HG03378 (cell line): ENCODE measurements around the gene SLC30A7.

Experiments used
- ATAC-seq: cut with Tn5 transposase; IDR thresholded peaks from one replicate; pipeline ENCODE4 v1.9.1; 2021; ENCODE audit warnings: mild to moderate bottlenecking, moderate library complexity; ENCODE audit not compliant: unreplicated experiment

SLC30A7 gene

GRCh38 chr1:100969327-100969726 is 73.4 kb downstream of the SLC30A7 start:
- ATAC-seq: no peak

DNA sequence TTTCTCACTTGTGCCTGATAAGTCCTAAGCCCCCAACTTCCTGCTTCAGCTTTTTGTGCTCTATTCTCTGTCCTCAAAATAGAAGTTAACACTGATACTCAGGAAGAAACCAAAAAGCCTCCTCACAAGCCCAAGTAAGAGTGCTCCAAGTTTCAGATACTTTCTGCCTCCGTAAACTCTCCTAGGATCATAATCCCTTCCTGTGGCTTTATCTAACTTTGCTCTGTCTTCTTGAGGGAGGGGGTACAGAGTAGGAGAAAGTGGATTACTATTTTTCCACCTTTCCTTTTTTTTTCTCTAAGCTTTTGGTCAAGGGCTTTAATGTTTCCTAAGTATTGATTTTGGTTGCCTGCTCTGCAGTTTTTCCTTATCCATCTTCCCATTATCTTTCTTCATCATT is 75.1 kb downstream of the SLC30A7 start:
- no peak for ATAC-seq

- no peak for ATAC-seq
These were observed 76.3 kb downstream of the SLC30A7 start for GRCh38 chr1:100972185-100972584.

- ATAC-seq: no peak
These were observed 81.0 kb downstream of the SLC30A7 start for GRCh38 chr1:100976936-100977335.

GRCh38 chr1:100979631-100980030 is 83.7 kb downstream of the SLC30A7 start:
- ATAC-seq: no peak

DNA sequence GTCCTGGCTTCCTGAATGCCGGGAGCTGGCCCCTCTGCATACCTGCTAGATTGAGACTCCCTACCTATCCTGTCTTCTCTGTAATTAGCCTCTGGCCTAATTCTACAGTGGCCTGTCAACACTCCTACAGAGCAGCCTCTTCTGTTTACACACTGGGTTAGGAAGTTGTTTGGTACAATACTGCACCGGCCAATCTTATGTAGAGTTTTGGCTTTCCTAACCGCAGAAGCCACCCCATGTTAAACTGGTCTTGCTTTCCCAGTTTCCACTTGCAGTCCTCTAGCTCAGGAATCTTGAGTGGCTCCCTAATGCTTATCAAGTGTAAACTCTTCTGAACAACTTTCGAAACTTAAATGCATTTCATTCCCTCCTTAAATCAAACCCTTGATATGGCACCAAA is 86.9 kb downstream of the SLC30A7 start:
- ATAC-seq: no peak

DNA sequence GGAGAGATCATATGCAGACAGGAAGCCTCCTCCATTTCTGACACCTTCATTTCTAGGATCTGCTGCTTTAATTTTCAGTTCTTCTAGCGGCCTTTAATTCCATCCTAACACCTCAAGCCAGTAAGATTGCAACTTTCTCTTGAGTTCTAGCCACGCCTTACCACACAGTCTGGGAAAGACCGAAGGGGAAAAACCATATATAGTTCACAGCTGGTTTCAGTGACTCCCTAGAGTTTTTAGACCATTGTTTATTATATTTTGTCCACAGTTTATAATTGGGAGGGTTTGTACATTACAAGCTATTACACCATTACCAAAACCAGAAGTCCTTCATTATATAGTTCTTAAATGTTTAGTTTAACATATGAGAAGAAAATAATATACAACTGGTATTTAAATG is 92.2 kb downstream of the SLC30A7 start:
- ATAC-seq: no peak

DNA sequence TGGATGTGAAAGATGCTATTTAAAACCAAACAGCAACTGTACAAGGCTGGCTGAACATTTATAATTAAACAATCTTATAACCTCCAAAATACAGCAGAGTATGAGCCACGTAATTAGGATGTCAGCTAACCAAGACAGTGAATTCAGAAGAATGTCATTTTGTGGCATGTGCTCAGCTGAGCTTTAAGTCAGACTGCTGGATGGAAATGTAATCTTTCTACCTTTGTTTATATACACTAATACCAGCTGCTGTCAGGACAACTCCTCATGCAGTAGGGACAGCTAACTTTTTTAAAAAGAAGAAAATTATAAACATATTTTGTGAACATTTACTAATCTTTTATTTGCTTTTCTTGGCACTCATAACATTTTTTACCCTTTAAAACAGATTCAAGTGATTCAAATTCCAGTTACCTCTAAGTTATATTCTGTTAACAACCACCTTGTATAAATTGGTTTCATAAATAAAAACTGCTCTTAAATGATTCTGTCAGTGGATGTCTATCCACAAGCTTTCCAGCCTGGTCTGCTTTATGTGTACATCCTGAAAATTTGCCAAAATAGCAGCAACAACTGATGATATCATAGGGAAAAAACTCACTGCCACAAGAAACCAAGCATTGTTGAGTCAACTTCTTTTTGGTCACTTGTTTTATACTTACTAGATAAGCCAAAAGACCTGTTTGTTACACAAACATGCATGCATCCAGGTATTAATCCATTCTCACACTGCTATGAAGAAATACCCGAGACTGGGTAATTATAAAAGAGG is 93.6 kb downstream of the SLC30A7 start:
- no peak for ATAC-seq

GRCh38 chr1:100995198-100995988 is 99.5 kb downstream of the SLC30A7 start:
- ATAC-seq: no peak

DNA sequence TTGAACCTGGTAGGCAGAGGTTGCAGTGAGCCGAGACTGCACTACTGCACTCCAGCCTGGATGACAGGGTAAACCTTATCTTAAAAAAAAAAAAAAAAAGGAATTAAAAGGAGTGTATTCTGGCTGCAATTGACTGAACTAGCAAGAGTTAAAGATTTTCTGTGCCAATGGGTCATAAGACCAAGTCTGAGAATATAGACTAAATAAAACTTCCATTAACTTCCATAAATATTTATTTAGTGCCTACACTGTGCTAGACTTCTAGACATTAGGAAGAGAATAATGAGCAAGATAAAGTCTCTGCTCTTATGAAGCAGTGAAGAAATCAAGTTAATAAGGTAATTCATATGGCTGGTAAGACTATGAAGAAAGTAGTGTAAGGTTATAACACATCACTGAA is 102.5 kb downstream of the SLC30A7 start:
- ATAC-seq: no peak

DNA sequence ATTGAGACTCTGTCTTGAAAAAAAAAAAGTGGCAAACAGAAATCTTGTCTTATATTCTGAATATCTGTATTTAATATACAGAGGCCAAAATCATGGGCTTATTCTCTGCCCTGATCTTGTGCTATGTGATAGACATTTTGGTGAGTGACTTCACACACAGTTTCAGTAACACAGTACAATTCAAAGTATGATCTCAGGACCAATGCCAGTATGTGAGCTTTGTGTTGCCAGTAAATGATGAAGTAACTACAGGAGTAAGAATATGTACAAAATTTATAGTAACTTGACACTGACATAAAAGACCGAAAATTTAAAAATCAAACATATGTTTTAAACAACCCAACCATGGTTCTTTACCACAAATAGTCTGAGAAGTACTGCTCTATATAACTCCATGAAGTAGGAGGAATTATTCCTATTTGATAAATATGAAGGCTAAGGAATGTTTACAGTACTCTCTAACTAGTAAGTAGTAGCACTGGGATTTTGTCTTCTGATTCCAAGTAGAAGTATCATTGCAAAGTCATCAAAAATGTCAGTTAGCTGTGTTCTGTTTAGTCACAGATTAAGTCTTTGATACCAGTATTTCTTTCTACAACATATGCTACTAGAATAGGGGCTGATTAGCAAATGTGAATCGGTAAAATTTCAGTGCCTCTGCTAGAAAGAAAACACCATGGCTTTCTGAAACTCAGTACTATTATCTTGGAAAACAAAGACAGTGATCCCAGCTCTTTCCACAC is 104.4 kb downstream of the SLC30A7 start:
- no peak for ATAC-seq

DNA sequence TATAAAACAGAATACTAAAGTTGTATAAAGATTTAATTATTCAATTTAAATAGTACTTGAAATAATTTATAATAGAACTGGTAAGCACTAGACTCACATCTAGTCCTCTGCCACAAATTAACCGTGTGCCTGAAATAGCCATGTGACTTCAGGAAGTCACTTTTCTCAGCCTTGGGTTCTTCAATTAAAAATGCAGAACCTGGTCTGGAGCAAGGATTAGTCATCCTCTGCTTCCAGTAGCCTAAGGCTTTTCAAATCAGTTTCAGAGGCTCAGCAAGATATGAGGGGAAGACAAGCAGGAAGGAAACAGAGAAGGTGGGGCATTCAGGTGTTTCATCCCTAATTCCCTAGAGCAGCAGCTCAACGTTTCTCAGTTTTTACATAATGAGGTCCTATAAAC is 106.7 kb downstream of the SLC30A7 start:
- peak; percentile 49 for ATAC-seq

- ATAC-seq: no peak
These were observed 107.2 kb downstream of the SLC30A7 start for GRCh38 chr1:101003012-101003650.

DNA sequence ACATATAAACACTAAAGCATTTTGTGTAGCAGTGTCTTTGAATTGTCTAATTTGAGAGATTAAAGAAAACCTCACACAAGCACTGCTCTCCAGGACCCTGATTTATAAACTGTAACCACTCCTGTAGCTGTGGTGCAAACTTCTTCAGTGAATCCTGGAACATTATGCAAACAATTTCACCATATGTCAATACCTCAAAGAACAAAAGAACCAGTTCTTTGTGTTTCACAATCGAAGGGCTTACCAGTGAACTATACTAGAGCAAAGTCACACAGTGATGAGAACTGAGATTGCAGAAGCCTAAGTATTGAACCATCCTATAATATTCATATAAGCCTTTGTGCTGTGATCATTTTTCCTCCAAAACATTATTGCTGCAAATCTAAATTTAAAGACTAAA is 108.2 kb downstream of the SLC30A7 start:
- no peak for ATAC-seq

DNA sequence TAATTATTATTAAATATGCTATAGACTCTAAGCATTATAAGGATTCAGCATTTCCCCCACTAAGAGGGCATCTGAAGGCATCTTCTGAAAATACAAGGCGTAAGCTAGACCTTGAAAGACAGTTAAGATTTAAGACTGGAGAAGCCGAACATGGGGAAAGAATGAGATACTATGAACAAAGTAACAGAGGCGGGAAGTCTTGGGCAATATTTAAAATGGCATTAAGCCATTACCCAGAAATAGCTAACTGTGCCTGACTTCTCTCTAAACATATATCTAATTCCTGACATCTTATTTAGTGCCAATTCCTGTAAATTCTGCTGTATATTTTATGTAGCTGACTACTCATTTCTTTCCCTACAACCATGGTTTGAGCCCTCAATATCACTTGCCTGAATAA is 108.8 kb downstream of the SLC30A7 start:
- no peak for ATAC-seq

- ATAC-seq: no peak
These were observed 109.3 kb downstream of the SLC30A7 start for GRCh38 chr1:101005183-101005582.

- ATAC-seq: no peak
These were observed 110.0 kb downstream of the SLC30A7 start for GRCh38 chr1:101005871-101006270.

GRCh38 chr1:101006553-101006952 is 110.7 kb downstream of the SLC30A7 start:
- ATAC-seq: no peak

- no peak for ATAC-seq
These were observed 112.4 kb downstream of the SLC30A7 start for GRCh38 chr1:101008229-101008834.

DNA sequence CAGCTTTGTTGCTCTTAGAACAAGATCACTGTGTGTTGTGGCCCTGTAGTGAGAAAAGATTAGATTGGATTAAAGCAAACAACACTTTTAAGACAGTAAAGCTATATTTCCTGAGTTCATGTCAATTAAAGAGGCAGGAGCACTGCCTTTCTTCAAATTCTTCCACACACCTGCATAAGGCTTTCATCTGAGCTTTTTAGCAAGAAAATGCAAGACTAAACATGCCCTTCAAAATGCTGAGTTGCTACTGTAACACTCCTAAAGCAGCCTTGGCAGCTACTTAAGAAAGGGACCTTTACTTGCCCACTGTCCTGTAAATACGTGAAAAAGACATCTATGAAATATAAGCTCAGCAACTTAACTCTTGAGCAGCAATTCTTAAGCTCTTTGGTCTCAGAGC is 117.9 kb downstream of the SLC30A7 start:
- ATAC-seq: no peak

GRCh38 chr1:101017448-101017847 is 121.6 kb downstream of the SLC30A7 start:
- ATAC-seq: no peak
